Measurements from ENCODE around the gene ZNF70.

- TF ChIP-seq SIN3A (IDR thresholded peaks at IDR 0.05; ENCODE audit: borderline replicate concordance, insufficient read depth, low read depth, low read length), result no peak
- TF ChIP-seq CTCF (IDR thresholded peaks at IDR 0.05), result no peak
- TF ChIP-seq TCF7L2 (IDR thresholded peaks at IDR 0.05; ENCODE audit: low read depth, low read length), result no peak
- TF ChIP-seq POLR2AphosphoS5 (IDR thresholded peaks at IDR 0.05; ENCODE audit: low read depth, low read length), result no peak
Observed at GRCh38 chr22:23704829-23705228, 46.1 kb downstream of the ZNF70 start.
